ENCODE data around the gene GTF2E1. TPM values are rescaled to one million over a fixed set of nuclear protein-coding genes. Genes with fewer than 3 reads are reported as not detected.
A peak's percentile ranks its signal among the peaks of the same experiment; 100 is the strongest.

Gene GTF2E1
- total RNA-seq, 1 donor from 2014 or later = 22.4 TPM

DNA sequence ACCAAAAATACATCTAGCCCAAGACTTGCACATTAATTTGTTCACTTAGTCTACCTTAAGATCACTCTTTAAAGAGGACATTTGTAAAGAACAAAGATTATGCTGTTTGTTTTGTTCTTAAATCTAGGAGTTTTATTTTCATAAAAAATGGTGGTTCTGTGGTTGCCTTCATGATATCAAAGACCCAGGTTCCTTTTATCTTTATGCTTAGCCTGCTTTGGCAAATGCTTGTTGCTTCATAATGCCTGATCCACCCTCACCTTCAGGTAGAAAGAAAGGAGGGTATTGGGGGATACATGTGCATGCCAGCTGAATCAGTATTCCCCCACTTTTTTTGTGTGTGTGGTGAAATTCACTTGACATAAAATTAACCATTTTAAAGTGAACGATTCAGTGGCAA, 48.5 kb downstream of the GTF2E1 start:
- FAIRE-seq (no peak), DNase-seq (ENCODE audit: low read depth) (no peak)
- H3K27me3 ChIP-seq (ENCODE audit: control insufficient read depth, insufficient read depth, low read length) = no peaks in the 10 kb centered on the region

DNA sequence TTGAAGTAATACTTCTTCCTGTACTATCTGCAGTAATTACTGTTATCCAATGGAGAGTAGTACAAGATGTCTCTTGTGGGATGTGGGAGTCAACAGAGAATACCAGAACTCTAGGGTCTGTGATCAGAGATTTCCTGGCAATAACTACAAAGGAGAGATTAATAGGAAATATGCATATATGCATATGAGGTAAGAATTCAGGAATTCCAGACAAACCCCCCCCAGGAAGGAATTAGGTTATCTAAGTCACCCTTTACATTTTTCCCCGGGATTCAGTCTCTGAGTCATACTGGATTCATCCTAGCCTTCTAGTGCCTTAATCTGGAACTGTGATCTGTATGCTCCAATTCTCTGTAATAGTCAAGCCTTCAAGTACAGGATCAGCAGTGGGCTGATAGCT, 49.4 kb downstream of the GTF2E1 start:
- Histone ChIP-seq H3K4me3 (ENCODE audit: low read depth, low read length) (no peak overlapping the region), H3K27me3 (ENCODE audit: control insufficient read depth, insufficient read depth, low read length) (no peaks in the 10 kb centered on the region), H3K36me3 (ENCODE audit: control insufficient read depth, insufficient read depth, low read length) (no peaks in the 10 kb centered on the region)
- no peak for FAIRE-seq
- TF ChIP-seq, protein P1, sequence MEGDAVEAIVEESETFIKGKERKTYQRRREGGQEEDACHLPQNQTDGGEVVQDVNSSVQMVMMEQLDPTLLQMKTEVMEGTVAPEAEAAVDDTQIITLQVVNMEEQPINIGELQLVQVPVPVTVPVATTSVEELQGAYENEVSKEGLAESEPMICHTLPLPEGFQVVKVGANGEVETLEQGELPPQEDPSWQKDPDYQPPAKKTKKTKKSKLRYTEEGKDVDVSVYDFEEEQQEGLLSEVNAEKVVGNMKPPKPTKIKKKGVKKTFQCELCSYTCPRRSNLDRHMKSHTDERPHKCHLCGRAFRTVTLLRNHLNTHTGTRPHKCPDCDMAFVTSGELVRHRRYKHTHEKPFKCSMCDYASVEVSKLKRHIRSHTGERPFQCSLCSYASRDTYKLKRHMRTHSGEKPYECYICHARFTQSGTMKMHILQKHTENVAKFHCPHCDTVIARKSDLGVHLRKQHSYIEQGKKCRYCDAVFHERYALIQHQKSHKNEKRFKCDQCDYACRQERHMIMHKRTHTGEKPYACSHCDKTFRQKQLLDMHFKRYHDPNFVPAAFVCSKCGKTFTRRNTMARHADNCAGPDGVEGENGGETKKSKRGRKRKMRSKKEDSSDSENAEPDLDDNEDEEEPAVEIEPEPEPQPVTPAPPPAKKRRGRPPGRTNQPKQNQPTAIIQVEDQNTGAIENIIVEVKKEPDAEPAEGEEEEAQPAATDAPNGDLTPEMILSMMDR (IDR thresholded peaks at IDR 0.05; ENCODE audit: insufficient read depth, low read length, severe bottlenecking) = no peak
- DNase-seq (ENCODE audit: low read depth) = peak; percentile 60

More for the DNA sequence above, 48.5 kb downstream of the GTF2E1 start:
- Histone ChIP-seq H3K4me3 (ENCODE audit: low read depth, low read length) (no peak overlapping the region), H3K36me3 (ENCODE audit: control insufficient read depth, insufficient read depth, low read length) (no peaks in the 10 kb centered on the region)
- TF ChIP-seq, protein P1 (IDR thresholded peaks at IDR 0.05; ENCODE audit: insufficient read depth, low read length, severe bottlenecking) = no peak

DNA sequence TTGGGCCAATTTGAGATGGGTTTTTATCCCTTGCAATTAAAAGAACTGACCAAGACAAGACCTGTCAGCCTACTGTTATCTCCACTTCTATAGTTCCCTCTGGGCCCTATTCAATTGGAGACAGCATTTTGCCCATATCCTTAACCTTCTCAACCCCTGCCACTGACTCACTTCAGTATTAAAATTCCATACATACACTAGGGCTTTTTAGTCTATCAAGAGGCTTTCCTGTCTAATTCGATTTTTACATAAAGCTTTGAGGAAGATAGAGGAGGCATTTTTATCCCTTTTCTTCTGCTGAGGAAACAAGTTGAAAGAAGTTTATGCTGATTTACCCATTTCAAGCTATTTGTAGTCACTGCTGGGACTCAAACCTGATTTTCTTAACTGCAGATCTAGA, 51.1 kb downstream of the GTF2E1 start:
- H3K27me3 ChIP-seq (ENCODE audit: control insufficient read depth, insufficient read depth, low read length) = no peaks in the 10 kb centered on the region
- FAIRE-seq (no peak), DNase-seq (ENCODE audit: low read depth) (no peak)
- TF ChIP-seq, protein P1 (IDR thresholded peaks at IDR 0.05; ENCODE audit: insufficient read depth, low read length, severe bottlenecking) = no peak
- H3K4me3 ChIP-seq (ENCODE audit: low read depth, low read length) = no peak overlapping the region
- H3K36me3 ChIP-seq (ENCODE audit: control insufficient read depth, insufficient read depth, low read length) = no peaks in the 10 kb centered on the region

DNA sequence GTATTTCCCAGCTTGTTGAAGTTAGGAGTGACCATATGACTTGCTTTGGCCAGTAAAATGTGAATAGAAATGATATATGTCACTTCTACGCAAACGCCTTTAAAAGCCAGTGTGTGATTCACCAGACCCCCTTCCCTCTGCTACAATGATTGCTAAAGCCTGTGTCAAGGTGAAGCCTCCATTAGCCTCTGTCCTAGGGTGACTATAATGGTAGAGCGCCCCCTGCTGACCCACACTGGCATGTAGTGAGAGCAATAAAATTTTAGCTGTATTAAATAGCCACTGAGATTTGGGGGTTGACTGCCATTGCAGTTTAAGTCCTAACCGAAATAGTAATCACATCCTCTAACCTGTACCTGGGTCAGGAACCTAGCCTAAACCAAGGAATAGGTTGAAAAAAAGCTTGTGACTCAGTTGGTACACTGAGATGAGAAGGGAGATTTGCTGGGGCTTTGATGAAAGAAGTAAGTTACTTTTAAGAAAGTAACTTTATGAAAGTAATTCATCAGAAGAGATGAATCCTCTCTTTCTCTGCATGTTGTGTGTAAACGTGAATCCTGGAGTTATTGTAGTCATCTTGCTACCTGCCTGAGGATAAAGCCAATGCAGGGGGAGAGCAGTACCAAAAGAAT, 52.6 kb downstream of the GTF2E1 start:
- DNase-seq (ENCODE audit: low read depth) (peak; percentile 58), FAIRE-seq (no peak)
- TF ChIP-seq, protein P1 (IDR thresholded peaks at IDR 0.05; ENCODE audit: insufficient read depth, low read length, severe bottlenecking) = peak; percentile 78
- no peak overlapping the region for H3K4me3 ChIP-seq (ENCODE audit: low read depth, low read length)
- no peaks in the 10 kb centered on the region for H3K27me3 ChIP-seq (ENCODE audit: control insufficient read depth, insufficient read depth, low read length)
- no peaks in the 10 kb centered on the region for H3K36me3 ChIP-seq (ENCODE audit: control insufficient read depth, insufficient read depth, low read length)

DNA sequence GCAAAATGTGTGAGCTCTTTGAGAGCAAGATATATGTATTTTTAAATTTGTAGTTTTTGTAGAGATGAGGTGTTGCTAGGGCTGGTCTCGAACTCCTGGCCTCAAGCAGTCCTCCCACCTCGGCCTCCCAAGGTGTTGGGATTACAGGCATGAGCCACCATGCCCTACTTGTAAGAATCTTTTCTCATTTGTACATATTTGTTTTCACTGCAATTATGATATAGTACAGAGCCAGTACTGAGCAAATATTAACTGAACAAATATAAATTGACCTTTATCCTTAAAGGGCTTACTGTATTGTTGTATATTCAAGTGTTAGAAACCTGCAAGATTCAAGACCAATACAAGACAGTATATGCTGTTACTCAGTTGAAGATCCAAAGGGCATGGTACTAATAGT, 53.4 kb downstream of the GTF2E1 start:
- DNase-seq (ENCODE audit: low read depth) (no peak), FAIRE-seq (no peak)
- Histone ChIP-seq H3K4me3 (ENCODE audit: low read depth, low read length) (no peak overlapping the region), H3K27me3 (ENCODE audit: control insufficient read depth, insufficient read depth, low read length) (no peaks in the 10 kb centered on the region), H3K36me3 (ENCODE audit: control insufficient read depth, insufficient read depth, low read length) (no peaks in the 10 kb centered on the region)
- TF ChIP-seq, protein P1 (IDR thresholded peaks at IDR 0.05; ENCODE audit: insufficient read depth, low read length, severe bottlenecking) = no peak

DNA sequence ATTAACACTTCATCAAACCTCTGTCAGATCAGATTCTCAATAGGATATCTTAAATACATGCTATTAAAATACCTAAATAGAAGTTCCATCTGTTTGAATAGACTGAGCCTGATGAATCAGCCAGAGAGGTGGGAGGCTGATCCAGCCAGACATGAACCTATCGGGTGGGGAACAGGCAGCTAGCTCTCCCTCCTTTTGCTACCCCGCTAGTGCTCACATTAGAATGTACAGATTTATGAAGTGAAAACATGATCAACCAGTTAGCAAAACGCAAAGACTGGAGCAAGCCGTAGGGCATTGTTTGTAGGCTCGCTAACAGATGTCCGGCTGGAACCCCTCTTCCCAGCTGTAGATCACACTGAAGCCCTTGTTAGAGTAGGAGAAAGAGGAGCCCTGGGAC, 54.4 kb downstream of the GTF2E1 start:
- FAIRE-seq (peak; percentile 13), DNase-seq (ENCODE audit: low read depth) (no peak)
- Histone ChIP-seq H3K36me3 (ENCODE audit: control insufficient read depth, insufficient read depth, low read length) (no peaks in the 10 kb centered on the region), H3K4me3 (ENCODE audit: low read depth, low read length) (no peak overlapping the region), H3K27me3 (ENCODE audit: control insufficient read depth, insufficient read depth, low read length) (no peaks in the 10 kb centered on the region)
- TF ChIP-seq, protein P1 (IDR thresholded peaks at IDR 0.05; ENCODE audit: insufficient read depth, low read length, severe bottlenecking) = no peak

All from bronchial epithelial cell (primary cell).